ENCODE measurements around the gene TRPM1.

DNA sequence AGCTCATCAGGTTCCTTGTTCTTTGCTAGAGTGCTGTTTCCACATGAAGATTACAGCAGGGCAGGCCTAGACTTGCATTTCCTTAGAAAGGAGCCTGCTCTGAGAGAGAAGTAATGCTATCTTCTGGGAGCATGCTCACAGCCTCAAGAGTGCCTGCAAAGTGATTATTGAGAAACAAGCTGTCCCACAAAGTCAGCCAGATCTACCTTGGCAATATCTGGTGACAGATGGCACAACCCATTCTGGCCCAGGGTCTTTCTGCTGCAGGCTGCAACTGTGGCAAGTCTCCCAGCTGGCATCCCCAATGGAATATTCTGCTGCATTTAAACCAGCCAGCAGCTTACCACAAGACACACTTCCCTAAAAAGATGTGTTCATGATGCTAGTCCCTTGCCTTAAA lies 139.4 kb downstream of the TRPM1 start:
- TF ChIP-seq SIN3A (IDR thresholded peaks at IDR 0.05; ENCODE audit: borderline replicate concordance, insufficient read depth, low read length) (no peak), POLR2AphosphoS5 (IDR thresholded peaks at IDR 0.05; ENCODE audit: low read depth, low read length) (no peak), TAF1 (IDR thresholded peaks at IDR 0.05; ENCODE audit: borderline replicate concordance, insufficient read depth, low read length) (no peak)
- TF ChIP-seq, protein P1, sequence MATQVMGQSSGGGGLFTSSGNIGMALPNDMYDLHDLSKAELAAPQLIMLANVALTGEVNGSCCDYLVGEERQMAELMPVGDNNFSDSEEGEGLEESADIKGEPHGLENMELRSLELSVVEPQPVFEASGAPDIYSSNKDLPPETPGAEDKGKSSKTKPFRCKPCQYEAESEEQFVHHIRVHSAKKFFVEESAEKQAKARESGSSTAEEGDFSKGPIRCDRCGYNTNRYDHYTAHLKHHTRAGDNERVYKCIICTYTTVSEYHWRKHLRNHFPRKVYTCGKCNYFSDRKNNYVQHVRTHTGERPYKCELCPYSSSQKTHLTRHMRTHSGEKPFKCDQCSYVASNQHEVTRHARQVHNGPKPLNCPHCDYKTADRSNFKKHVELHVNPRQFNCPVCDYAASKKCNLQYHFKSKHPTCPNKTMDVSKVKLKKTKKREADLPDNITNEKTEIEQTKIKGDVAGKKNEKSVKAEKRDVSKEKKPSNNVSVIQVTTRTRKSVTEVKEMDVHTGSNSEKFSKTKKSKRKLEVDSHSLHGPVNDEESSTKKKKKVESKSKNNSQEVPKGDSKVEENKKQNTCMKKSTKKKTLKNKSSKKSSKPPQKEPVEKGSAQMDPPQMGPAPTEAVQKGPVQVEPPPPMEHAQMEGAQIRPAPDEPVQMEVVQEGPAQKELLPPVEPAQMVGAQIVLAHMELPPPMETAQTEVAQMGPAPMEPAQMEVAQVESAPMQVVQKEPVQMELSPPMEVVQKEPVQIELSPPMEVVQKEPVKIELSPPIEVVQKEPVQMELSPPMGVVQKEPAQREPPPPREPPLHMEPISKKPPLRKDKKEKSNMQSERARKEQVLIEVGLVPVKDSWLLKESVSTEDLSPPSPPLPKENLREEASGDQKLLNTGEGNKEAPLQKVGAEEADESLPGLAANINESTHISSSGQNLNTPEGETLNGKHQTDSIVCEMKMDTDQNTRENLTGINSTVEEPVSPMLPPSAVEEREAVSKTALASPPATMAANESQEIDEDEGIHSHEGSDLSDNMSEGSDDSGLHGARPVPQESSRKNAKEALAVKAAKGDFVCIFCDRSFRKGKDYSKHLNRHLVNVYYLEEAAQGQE (IDR thresholded peaks at IDR 0.05; ENCODE audit: insufficient read depth in 1 of 2, low read depth in 2 of 2, low read length in 2 of 2), result no peak
